ENCODE measurements around the gene GRIN3A.

GRCh38 chr9:101636247-101636646 is 102.2 kb downstream of the GRIN3A start:
- TF ChIP-seq GATA2 (IDR thresholded peaks at IDR 0.05; ENCODE audit: low read depth, low read length) = no peak
- TF ChIP-seq GATA3 (IDR thresholded peaks at IDR 0.05; ENCODE audit: low read depth, low read length) = no peak
